Spleen (tissue), 7 donors: ENCODE data around the gene SKP1.

Experiments
- POLR2A ChIP-seq, 3 donors: fragments of 450-650 bp; IDR thresholded peaks; one replicate each; pipeline ENCODE4 v1.5.1; 2017; ENCODE audit warnings: antibody characterized with exemption in 3 of 3, mild to moderate bottlenecking in 1 of 3
- POLR2AphosphoS5 ChIP-seq, 3 donors: sonication (generic); formaldehyde crosslinking; IDR thresholded peaks; one replicate each; pipeline ENCODE4 v1.5.1; 2017; ENCODE audit warnings: antibody characterized with exemption in 3 of 3
- TF ChIP-seq, protein P1 (sequence below), 11 experiments: fragments of 200-600 bp in 7 of 11; fragments of 450-650 bp in 4 of 11; sonication (generic) in 4 of 11; IDR thresholded peaks in 8 of 11; conservative IDR thresholded peaks in 3 of 11; 1 replicate in 7 of 11; 2 replicates in 4 of 11; pipeline versions ENCODE4 v1.4.0 to v1.8.0; 2016 to 2021; ENCODE audit warnings: antibody characterized with exemption in 11 of 11, inconsistent platforms in 4 of 11, mild to moderate bottlenecking in 1 of 11
- donor health status: DM: no; HTN: no; CAD: no; lungs with moderate emphysema.
- donor health status: DM: no; HTN: no; CAD: no.
- donor health status: DM: no; HTN: no; CAD: no.

DNA sequence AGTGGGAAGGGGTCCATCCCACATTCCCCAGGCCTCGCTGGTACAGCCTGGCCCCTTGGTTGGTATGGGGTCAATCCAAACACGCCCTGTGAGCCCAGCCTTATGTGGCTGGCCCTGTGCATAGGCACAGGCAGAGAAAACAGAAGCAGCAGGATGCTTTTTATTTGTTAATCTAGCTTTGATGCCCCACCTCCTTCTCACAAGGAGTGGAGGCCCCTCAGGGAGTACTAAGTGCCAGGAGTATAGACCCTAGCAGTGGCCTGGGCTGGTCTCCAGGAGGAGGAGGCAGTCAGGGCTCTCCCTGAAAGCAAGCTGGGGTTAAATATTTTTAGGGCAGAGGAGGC is 76.8 kb downstream of the SKP1 start:
- TF ChIP-seq POLR2AphosphoS5 (IDR thresholded peaks at IDR 0.05) (no peak), POLR2A (IDR thresholded peaks at IDR 0.05) (no peak)
- TF ChIP-seq, protein P1, sequence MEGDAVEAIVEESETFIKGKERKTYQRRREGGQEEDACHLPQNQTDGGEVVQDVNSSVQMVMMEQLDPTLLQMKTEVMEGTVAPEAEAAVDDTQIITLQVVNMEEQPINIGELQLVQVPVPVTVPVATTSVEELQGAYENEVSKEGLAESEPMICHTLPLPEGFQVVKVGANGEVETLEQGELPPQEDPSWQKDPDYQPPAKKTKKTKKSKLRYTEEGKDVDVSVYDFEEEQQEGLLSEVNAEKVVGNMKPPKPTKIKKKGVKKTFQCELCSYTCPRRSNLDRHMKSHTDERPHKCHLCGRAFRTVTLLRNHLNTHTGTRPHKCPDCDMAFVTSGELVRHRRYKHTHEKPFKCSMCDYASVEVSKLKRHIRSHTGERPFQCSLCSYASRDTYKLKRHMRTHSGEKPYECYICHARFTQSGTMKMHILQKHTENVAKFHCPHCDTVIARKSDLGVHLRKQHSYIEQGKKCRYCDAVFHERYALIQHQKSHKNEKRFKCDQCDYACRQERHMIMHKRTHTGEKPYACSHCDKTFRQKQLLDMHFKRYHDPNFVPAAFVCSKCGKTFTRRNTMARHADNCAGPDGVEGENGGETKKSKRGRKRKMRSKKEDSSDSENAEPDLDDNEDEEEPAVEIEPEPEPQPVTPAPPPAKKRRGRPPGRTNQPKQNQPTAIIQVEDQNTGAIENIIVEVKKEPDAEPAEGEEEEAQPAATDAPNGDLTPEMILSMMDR (IDR thresholded peaks at IDR 0.05 in 8 of 11, conservative IDR thresholded peaks at IDR 0.05 in 3 of 11), result peak in 1 of 11 experiments; percentile 9
